Ovary (tissue), 9 donors: ENCODE data around the gene ADK. TPM values are rescaled to one million over a fixed set of nuclear protein-coding genes. Genes with fewer than 3 reads are reported as not detected.

ENCODE experiments used
- DNase-seq, 5 donors: peaks; one replicate each; pipeline ENCODE4 v3.0.0-alpha.2; 2019 to 2020
- H3K27ac ChIP-seq, 2 donors: fragments of 200-600 bp; one replicate each; pipeline versions ENCODE4 v1.5.1 to v1.8.0; 2019 to 2022
- H3K27me3 ChIP-seq: fragments of 200-600 bp; one replicate; pipeline ENCODE4 v1.8.0; 2022
- H3K36me3 ChIP-seq: fragments of 200-600 bp; sonication (generic); one replicate; pipeline ENCODE4 v1.5.1; 2019
- H3K4me1 ChIP-seq: one replicate; pipeline ENCODE4 v1.8.1; 2013; ENCODE audit warnings: mild to moderate bottlenecking, moderate library complexity; ENCODE audit not compliant: insufficient read depth
- H3K4me3 ChIP-seq: fragments of 200-600 bp; sonication (generic); one replicate; pipeline ENCODE4 v1.5.1; 2017
- H3K9me3 ChIP-seq, 2 donors: fragments of 200-600 bp in 1 of 2; sonication (generic) in 1 of 2; one replicate each; pipeline versions ENCODE4 v1.5.1 to v1.8.1; 2013 to 2019; ENCODE audit warnings: mild to moderate bottlenecking in 1 of 2, moderate library complexity in 1 of 2
- CTCF ChIP-seq, 3 donors: fragments of 450-650 bp in 2 of 3; fragments of 200-600 bp in 1 of 3; IDR thresholded peaks; one replicate each; pipeline versions ENCODE4 v1.5.1 to v1.8.0; 2016 to 2022; ENCODE audit warnings: antibody characterized with exemption in 3 of 3, mild to moderate bottlenecking in 1 of 3
- EP300 ChIP-seq: sonication (generic); formaldehyde crosslinking; IDR thresholded peaks from one replicate; pipeline ENCODE4 v1.6.1; 2017; ENCODE audit warnings: antibody characterized with exemption
- POLR2A ChIP-seq: fragments of 450-650 bp; IDR thresholded peaks from one replicate; pipeline ENCODE4 v1.6.1; 2017; ENCODE audit warnings: antibody characterized with exemption, mild to moderate bottlenecking, moderate library complexity
- WGBS, 3 donors: extraction: QIAGEN DNeasy Blood & Tissue Kit in 1 of 3; methylation state at CpG; one replicate each; pipeline versions ENCODE4 v1.1.5 to v1.1.7; 2013 to 2017; 5-methylcytosine and 5-hydroxymethylcytosine counted together
- intact Hi-C, 4 donors: fragments of 100-400 bp; cut with DNase I; formaldehyde crosslinking; loops; one replicate each; pipeline versions ENCODE4 v1.11.0 to v1.15.1; 2022 to 2023
- polyA plus RNA-seq, 2 donors: library from polyadenylated mRNA; stranded (reverse); fragments of 200-250 nt in 1 of 2; fragments of 350-450 nt in 1 of 2; fragmentation: Illumina TruSeq in 1 of 2; extraction: RNeasy Lipid Tissue Mini Kit (QIAGEN cat#74804) in 1 of 2; gene quantifications; one replicate each; pipeline ENCODE4 v1.2.3, GENCODE V29; 2013 to 2014
- total RNA-seq, 7 donors: library from RNA; depleted of rRNA in 2 of 7; stranded (reverse); fragments of >200 nt in 2 of 7; fragmentation: NEBNext Ultra II Directional in 3 of 7; extraction: Animal tissue kit (Norgen Biotek cat#: 25700) in 3 of 7; gene quantifications; one replicate each; pipeline versions ENCODE4 v1.1.0 to v1.2.4, GENCODE V29; 2016 to 2023
- donor health status: DM: no; HTN: no; CAD: no; lungs with moderate emphysema.
- donor health status: DM: no; HTN: no; CAD: no.
- donor health status: Bipolar disorder and iron deficiency.
- donor health status: DM: yes; HTN: yes; CAD: no.
- donor health status: DM: no; HTN: no; CAD: no.
- donor health status: DM: yes; HTN: yes; CAD: no.

The ADK gene
- total and polyA plus RNA-seq, 9 donors: 9.4 to 20.4 (median 12.2) TPM

GRCh38 chr10:74681917-74682627 lies 531.1 kb downstream of the ADK start:
- no peak for TF ChIP-seq CTCF (IDR thresholded peaks at IDR 0.05)
- TF ChIP-seq EP300: no peak
- TF ChIP-seq POLR2A: no peak
- intact Hi-C loops: no loop called here
- H3K4me1 ChIP-seq: peaks cover 1% of the 10 kb centered on the region
- no peaks in the 10 kb centered on the region for H3K27me3 ChIP-seq
- H3K4me3 ChIP-seq: no peak overlapping the region
- WGBS, 3 donors: 85 to 94% (median 91%) methylated on average over 4 of the region's 4 CpGs
- no peak for DNase-seq
- H3K9me3 ChIP-seq: no peaks in the 10 kb centered on the region
- no peaks in the 10 kb centered on the region for H3K36me3 ChIP-seq
- no peak overlapping the region for H3K27ac ChIP-seq

GRCh38 chr10:74683067-74683466 lies 532.0 kb downstream of the ADK start:
- Histone ChIP-seq H3K4me1 (peaks cover 1% of the 10 kb centered on the region), H3K27me3 (no peaks in the 10 kb centered on the region), H3K36me3 (no peaks in the 10 kb centered on the region), H3K9me3 (no peaks in the 10 kb centered on the region), H3K27ac (no peak overlapping the region), H3K4me3 (no peak overlapping the region)
- intact Hi-C loops: no loop called here
- DNase-seq: no peak
- no peak for TF ChIP-seq POLR2A
- TF ChIP-seq EP300: no peak
- TF ChIP-seq CTCF (IDR thresholded peaks at IDR 0.05): no peak

GRCh38 chr10:74683621-74684364 lies 532.8 kb downstream of the ADK start:
- no peak for TF ChIP-seq CTCF (IDR thresholded peaks at IDR 0.05)
- TF ChIP-seq EP300: no peak
- TF ChIP-seq POLR2A: no peak
- no peaks in the 10 kb centered on the region for H3K36me3 ChIP-seq
- DNase-seq: no peak
- H3K9me3 ChIP-seq: no peaks in the 10 kb centered on the region
- intact Hi-C loops: no loop called here
- H3K4me3 ChIP-seq: no peak overlapping the region
- no peak overlapping the region for H3K27ac ChIP-seq
- 8 to 22% (median 11%) methylated on average over 7 of the region's 7 CpGs for WGBS, 3 donors
- peaks cover 1% of the 10 kb centered on the region for H3K4me1 ChIP-seq
- H3K27me3 ChIP-seq: no peaks in the 10 kb centered on the region

GRCh38 chr10:74684462-74684861 lies 533.4 kb downstream of the ADK start:
- Histone ChIP-seq H3K27me3 (no peaks in the 10 kb centered on the region), H3K9me3 (no peaks in the 10 kb centered on the region), H3K4me1 (peaks cover 1% of the 10 kb centered on the region), H3K36me3 (no peaks in the 10 kb centered on the region), H3K4me3 (no peak overlapping the region), H3K27ac (no peak overlapping the region)
- DNase-seq: no peak
- 49 to 67% (median 62%) methylated on average over 5 of the region's 5 CpGs for WGBS, 3 donors
- TF ChIP-seq EP300 (no peak), POLR2A (no peak), CTCF (IDR thresholded peaks at IDR 0.05) (no peak)
- intact Hi-C loops: no loop called here
